ENCODE results near the gene ZNF316. TPM values are rescaled to one million over a fixed set of nuclear protein-coding genes. Genes with fewer than 3 reads are reported as not detected.
A peak's percentile ranks its signal among the peaks of the same experiment; 100 is the strongest.

The ZNF316 gene
- total RNA-seq, 1 donor = 22.1 TPM

DNA sequence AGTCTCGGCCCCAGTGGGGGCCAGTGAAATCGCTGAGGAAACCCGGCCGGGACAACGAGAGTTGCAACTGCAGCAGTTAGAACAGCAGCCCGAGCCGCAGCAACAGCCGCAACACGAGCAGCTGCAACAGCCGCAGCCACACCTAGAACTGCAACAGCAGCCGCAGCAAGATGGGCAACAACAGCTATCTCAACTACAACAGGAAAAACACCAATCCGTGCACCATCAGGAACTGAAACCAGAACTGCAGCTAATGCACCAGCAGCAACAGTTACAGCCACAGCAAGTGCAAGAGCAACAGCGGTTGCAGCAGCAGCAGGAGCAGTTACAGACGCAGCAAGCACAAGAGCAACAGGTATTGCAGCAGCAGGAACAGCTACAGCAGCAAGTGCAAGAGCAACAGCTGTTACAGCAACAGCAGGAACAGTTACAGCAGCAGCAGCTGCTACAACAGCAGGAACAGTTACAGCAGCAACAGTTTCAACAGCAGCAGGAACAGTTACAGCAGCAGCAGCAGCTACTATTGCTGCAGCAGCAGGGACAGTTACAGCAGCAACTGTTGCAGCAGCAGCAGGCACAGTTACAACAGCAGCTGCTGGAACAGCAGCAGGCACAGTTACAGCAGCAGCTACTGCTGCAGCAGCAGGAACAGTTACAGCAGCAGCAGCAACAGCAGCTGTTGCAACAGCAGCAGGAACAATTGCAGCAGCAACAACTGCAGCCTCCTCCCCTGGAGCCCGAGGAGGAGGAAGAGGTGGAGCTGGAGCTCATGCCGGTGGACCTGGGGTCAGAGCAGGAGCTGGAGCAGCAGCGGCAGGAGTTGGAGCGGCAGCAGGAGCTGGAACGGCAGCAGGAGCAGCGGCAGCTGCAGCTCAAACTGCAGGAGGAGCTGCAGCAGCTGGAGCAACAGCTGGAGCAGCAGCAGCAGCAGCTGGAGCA is 15.7 kb upstream of the ZNF316 start:
- DNase-seq (ENCODE audit: low read depth in 2 of 3, low spot score in 2 of 3) = no peak

DNA sequence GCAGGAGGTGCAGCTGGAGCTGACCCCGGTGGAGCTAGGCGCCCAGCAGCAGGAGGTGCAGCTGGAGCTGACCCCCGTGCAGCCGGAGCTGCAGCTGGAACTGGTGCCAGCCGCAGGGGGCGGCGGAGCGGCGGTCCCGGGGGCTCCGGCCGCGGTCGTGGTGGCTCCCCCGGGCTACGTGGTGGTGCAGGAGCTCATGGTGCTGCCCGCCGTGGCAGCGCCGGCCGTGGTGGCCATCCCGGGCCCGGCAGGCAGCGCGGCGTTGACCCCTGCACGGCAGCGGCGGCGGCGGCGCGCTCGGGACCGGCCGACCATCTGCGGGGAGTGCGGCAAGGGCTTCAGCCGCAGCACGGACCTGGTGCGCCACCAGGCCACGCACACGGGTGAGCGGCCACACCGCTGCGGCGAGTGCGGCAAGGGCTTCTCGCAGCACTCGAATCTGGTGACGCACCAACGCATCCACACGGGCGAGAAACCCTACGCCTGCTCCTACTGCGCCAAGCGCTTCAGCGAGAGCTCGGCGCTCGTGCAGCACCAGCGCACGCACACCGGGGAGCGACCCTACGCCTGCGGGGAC is 14.9 kb upstream of the ZNF316 start:
- no peak for DNase-seq (ENCODE audit: low read depth in 2 of 3, low spot score in 2 of 3)

DNA sequence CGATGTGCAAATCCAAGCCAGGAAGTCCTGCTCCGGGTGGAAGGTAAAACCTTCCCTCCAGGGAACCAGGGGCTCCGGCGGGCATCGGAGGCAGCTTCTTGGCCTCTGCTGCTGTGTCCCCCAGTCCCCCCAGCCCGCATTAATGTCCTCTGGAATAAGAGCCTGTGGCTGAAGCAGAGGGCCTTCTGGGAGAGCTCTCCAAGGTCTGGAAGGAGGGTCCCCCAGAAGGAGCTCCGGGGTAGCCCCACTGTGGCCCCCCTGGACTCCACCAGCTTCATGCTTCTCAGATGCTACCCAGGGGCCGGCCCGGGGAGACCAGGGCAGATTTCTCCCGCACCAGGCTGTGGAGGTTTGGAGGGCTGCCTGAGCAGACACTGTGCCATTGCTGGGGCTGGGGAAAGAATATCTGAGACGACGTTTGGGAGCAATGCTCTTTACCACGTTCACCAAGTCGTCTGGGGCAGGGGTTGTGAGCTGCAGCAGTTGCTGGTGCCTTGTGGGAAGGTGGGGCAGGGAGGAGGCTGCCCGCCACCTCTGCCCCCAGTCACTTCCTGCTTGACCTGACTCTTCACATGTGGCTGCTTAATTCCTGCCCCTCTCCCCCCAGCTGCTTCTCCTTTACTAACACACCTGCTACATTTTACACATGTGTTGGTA is 13.4 kb upstream of the ZNF316 start:
- DNase-seq (ENCODE audit: low read depth in 2 of 3, low spot score in 2 of 3) = peak in 1 of 3 donors; percentile 35

DNA sequence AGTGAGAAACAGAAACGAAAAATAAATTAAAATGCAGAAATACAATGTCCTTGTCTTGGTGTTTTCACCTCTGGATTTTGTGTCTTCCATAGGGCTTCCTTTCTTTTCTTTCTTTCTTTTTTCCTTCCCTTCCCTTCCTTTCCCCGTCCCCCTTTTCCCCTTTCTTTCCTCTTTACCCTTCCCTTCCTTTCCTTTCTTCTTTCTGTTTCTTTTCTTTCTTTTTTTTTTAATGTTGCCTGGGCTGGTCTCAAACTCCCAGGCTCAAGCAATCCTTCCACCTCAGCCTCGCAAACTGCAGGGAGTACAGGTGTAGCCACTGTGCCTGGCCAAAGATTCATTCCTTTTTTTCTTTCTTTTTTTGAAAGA is 12.9 kb upstream of the ZNF316 start:
- no peak for DNase-seq (ENCODE audit: low read depth in 2 of 3, low spot score in 2 of 3)

DNA sequence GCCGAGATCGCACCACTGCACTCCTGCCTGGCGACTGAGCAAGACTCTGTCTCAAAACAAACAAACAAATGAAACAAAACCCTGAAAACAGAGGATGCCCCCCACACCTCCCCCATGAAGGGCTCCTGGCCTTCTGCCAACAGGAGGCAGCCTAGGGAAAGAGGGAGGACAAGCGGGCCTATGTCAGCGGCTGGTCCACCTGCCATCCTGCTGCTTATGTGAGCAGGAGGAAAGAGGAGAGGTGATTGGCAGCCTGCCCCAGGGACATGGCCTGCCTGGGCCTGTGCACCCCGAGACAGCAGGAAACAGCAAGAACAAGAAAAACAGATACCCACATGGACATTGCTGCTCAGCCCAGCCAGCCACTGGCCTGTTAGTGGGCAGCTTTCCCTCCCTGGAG is 9.1 kb upstream of the ZNF316 start:
- no peak for DNase-seq (ENCODE audit: low read depth in 2 of 3, low spot score in 2 of 3)

DNA sequence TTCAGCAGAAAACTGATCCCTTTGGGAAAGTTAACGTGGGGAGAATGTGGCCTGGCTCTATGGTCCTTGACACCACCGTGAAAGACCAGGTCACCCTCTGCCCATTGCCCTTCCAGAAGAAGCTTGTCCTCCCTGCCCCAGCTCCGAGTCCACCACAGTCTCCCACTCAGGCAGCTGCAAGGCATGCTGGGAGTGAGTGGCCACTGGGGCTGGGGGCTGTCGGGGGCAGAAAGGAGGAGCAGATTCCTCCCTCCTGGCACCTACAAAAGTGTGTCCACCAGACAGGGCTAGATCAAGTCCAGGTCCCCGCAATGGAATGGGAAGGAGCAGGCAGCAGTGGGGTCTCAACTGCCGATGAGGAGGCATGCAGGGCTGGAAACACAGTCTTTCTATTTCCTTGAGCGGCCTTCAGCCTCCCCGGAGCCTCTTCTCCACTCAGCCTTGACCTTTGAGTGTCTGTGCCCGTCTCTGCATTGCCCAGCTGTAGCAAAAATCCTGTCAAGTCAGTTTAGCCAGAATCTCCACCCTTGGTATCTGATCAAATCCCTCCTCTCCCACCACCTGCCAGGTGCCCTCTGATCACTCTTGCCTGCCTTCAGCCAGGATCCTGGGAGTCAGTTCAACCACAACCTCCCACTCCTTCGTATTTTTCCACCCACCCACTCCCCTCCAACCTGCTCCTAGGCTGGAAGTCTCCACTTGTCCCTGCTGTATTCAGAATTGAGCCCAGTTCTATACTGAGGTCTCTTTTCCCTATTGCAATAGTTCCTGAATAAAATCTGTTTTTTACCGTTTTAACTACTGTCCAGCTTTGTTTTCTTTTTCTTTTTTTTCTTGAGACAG is 6.9 kb upstream of the ZNF316 start:
- no peak for DNase-seq (ENCODE audit: low read depth in 2 of 3, low spot score in 2 of 3)

GRCh38 chr7:6631605-6632004 is 5.5 kb upstream of the ZNF316 start:
- no peak for DNase-seq (ENCODE audit: low read depth in 2 of 3, low spot score in 2 of 3)

- DNase-seq (ENCODE audit: low read depth in 2 of 3, low spot score in 2 of 3) = no peak
These were observed 3.1 kb upstream of the ZNF316 start for GRCh38 chr7:6634021-6634420.

- DNase-seq (ENCODE audit: low read depth in 2 of 3, low spot score in 2 of 3) = peak in 2 of 3 donors; percentile 47 to 49
These were observed 2.1 kb upstream of the ZNF316 start for GRCh38 chr7:6634971-6635370.

DNA sequence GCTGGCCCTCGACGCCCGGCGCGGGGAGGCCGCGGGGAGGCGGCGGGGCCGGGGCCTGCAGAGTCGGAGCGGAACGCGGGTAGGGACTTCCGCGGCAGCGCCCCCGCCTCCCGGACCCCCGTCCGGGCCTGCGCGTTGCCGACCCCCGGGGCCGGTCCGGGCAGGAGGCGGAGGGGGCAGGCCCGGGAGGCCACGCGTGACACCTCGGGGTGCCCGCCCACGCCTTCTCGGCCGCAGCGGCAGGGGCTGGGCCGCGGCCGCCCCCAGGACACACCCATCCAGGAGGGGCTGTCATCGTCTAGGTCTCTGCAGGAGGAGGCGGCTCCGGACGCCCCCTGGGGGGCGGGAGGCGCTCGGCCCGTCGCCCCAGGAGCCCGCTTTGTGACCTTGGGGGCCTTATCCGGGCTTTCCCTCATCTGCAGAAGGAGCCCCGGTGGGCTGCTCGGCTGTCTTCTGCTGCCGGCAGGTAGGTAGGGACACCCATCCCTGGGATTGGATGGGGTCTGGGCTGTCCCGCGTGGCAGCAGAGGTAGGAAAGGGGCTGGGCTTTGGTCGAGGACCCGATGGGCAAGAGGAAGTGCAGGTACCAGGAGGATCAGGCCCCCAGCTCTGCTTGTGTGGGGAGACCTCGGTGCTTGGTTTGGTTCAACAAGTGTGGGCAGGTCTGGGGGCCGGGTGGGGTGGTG is 569 bp downstream of the ZNF316 start:
- peak in 2 of 3 donors; percentile 77 to 81 for DNase-seq (ENCODE audit: low read depth in 2 of 3, low spot score in 2 of 3)

DNA sequence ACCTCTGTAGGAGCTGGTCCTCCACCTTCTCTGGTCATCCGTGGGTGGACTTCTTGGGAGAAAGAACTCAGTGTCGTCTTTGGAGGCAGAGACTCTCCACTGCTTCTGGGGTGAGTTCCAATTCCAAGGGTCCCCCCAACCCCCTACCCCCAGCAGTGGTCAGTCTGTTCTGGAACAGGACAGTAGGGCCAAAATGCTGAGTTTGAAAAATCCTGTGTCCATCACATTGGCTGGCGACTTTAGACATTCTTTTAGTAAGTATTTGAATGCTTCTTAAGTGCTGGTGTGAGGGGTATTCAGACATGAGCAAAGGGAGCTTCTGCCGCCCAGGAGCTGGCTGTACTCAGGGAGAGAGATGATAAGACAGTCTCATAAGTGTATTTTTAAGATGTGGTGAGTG is 1.9 kb downstream of the ZNF316 start:
- no peak for DNase-seq (ENCODE audit: low read depth in 2 of 3, low spot score in 2 of 3)

DNA sequence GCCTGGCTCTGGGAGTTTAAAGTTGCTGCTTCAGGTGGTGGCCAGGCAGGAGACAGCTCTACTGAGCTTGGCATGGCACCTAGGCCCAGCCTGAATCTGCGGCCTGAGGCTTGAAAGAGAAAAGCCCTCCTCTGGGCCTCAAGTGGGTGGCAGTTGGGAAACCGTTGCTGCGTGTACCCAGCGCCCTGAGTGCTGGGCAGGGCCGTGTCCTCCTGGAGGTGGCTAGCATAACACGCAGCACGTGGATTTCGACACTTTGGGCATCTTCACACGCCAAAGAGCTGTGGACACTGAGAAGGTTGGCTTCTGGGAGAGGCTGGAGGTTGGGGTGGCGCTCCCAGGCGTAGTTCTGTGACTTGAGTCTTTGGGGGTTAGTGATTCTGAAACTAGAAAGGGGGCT is 2.5 kb downstream of the ZNF316 start:
- DNase-seq (ENCODE audit: low read depth in 2 of 3, low spot score in 2 of 3) = no peak

DNA sequence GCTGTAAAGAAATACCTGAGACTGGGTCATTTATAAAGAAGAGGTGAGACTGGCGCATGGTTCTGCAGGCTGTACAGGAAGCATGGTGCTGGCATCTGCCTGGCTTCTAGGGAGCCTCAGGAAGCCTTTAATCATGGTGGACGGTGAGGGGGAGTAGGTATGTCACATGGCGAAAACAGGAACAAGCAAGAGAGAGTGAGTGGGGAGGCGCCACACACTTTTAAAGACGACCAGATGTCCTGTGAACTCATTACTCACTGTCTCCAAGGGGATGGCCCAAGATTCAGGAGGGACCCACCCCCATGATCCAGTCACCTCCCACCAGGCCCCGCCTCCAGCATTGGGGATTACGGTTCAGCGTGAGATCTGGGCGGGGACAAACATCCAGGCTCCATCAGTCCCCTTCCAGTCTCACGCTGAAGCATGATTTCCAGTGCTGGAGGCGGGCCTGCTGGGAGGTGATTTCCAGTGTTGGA is 3.2 kb downstream of the ZNF316 start:
- peak in 1 of 3 donors; percentile 30 for DNase-seq (ENCODE audit: low read depth in 2 of 3, low spot score in 2 of 3)

DNA sequence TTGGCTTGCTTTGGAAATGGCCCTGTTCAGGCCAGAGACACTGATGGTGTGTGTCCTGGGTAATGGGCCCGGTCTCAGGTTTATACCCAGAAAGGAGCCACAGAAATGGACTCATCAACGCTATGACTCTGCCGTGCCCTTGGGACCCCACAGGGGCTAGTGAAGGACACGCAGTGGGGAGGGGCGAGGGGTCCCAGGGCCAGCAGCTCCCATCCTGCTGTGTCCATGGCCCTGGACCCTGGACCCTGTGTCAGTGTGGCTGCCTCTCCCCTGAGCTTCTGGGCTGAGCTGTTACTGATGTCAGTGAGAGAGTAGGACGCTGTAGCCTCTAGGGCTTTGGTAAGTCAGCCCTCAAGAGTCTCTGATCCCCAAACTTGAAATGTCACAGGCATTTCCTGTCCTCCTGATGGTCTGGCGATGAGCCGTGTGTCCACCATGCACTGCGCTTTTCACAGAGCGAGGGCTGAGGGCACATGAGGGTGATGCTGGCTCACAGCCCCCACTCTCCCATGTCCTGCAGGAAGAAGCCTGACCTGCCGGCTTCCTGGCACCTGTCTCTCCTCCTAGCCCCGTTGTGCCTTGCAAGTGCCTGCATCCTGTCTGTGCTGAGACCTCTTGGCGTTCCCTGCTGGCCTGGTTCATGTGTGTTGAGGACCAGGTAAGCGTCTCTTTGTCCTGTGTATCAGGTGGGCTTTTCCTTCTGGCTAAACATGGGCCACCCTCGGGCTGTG is 4.4 kb downstream of the ZNF316 start:
- no peak for DNase-seq (ENCODE audit: low read depth in 2 of 3, low spot score in 2 of 3)

DNA sequence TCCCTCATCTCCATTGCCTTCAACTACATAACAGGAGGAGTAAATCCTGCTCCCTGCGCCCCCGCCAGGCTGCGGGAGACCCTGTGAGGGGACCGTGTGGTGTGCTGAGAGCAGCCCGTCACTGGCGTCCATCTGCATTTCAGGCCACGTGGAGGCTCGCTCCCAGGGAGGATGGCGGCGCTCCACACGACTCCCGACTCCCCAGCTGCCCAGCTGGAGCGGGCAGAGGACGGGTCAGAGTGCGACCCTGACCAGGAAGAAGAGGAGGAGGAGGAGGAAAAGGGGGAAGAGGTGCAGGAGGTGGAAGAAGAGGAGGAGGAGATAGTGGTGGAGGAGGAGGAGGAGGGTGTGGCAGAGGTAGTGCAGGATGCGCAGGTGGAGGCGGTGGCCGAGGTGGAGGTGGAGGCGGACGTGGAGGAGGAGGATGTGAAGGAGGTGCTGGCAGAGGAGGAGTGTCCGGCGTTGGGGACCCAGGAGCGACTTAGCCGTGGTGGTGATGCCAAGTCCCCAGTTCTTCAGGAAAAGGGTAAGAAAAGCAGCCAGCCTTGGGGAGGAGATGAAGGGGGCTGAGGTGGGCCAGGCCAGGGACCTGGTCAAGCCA is 5.2 kb downstream of the ZNF316 start:
- no peak for DNase-seq (ENCODE audit: low read depth in 2 of 3, low spot score in 2 of 3)

GRCh38 chr7:6642861-6643640 is 5.9 kb downstream of the ZNF316 start:
- DNase-seq (ENCODE audit: low read depth in 2 of 3, low spot score in 2 of 3) = no peak

DNA sequence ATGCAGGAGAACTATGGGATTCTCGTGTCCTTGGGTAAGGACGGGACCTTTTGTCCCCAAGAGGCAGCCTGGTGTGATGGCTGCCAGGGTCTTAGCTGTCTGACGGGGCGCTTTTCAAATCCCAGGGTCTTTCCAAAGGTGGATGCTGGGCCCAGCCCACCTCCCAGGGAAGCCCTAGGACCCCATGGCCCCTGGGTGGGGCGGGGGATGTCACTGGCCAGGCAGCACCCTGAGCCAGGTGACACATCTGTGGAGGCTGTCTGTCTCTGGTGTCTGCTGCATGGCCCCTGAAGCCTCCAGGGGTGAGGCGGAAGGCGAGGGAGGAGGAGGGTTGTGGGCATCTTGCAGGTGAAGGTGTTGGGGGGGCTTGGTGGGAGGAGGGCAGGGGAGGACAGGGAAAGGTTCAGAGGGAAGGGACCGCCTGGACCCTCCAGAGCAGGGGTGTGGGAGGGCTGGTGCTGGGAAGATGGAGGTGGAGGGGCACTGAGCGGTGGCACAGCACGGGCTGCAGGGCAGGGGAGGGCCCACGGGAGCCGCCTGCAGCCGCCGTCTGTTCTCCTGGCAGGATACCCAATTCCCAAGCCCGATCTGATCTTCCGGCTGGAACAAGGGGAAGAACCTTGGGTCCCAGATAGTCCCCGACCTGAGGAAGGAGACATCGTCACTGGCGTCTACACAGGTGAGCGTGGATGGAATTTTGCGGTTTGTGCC is 7.0 kb downstream of the ZNF316 start:
- no peak for DNase-seq (ENCODE audit: low read depth in 2 of 3, low spot score in 2 of 3)

GRCh38 chr7:6644728-6645127 is 7.6 kb downstream of the ZNF316 start:
- no peak for DNase-seq (ENCODE audit: low read depth in 2 of 3, low spot score in 2 of 3)
